BLaER1 (cell line): Measurements from ENCODE around the gene ATG101.

Experiments used
- H3K27ac ChIP-seq: shearing (Covaris generic); formaldehyde crosslinking; 2 replicates; pipeline ENCODE4 v1.8.1; 2022
- H3K27me3 ChIP-seq: shearing (Covaris generic); formaldehyde crosslinking; 2 replicates; pipeline ENCODE4 v1.8.1; 2022
- H3K36me3 ChIP-seq: shearing (Covaris generic); formaldehyde crosslinking; 2 replicates; pipeline ENCODE4 v1.8.1; 2022
- H3K4me1 ChIP-seq: shearing (Covaris generic); formaldehyde crosslinking; 2 replicates; pipeline ENCODE4 v1.8.1; 2022
- H3K4me2 ChIP-seq: shearing (Covaris generic); formaldehyde crosslinking; 2 replicates; pipeline ENCODE4 v1.8.1; 2022
- H3K4me3 ChIP-seq: shearing (Covaris generic); formaldehyde crosslinking; 2 replicates; pipeline ENCODE4 v1.8.1; 2022
- H3K9ac ChIP-seq: shearing (Covaris generic); formaldehyde crosslinking; 2 replicates; pipeline ENCODE4 v1.8.1; 2022
- H3K9me3 ChIP-seq: shearing (Covaris generic); formaldehyde crosslinking; 2 replicates; pipeline ENCODE4 v1.8.1; 2022
- H4K20me1 ChIP-seq: shearing (Covaris generic); formaldehyde crosslinking; 2 replicates; pipeline ENCODE4 v1.8.1; 2022
- Cebpa-rat ChIP-seq: shearing (Covaris generic); IDR thresholded peaks from 2 replicates; pipeline ENCODE4 v1.8.1; 2022

The ATG101 gene

DNA sequence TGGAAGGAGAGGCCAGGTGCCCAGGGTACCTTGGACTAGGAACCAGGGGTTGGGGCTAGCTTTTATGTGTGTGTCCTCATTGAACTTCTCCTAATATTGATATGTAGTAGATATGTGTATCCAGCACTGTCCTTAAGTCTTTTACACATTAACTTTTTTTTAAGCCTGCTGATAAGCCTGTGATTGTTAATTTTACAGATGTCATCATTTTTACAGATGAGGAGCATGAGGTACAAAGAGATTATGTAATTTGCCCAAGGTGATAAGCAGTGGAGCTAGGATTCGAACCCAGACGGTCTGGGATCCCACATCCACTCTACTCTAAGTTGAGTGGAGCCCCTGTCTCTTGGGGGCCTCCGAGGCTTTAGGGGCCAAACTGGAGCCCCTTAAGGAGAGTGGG is 28.7 kb upstream of the ATG101 start:
- Histone ChIP-seq H3K4me2 (peak overlapping the region; percentile 85), H3K9me3 (no peaks in the 10 kb centered on the region), H3K4me1 (peaks cover 71% of the 10 kb centered on the region), H3K36me3 (peaks cover 24% of the 10 kb centered on the region), H4K20me1 (peaks cover 61% of the 10 kb centered on the region), H3K27ac (no peak overlapping the region), H3K27me3 (no peaks in the 10 kb centered on the region), H3K9ac (no peak overlapping the region), H3K4me3 (no peak overlapping the region)
- TF ChIP-seq Cebpa-rat: no peak

DNA sequence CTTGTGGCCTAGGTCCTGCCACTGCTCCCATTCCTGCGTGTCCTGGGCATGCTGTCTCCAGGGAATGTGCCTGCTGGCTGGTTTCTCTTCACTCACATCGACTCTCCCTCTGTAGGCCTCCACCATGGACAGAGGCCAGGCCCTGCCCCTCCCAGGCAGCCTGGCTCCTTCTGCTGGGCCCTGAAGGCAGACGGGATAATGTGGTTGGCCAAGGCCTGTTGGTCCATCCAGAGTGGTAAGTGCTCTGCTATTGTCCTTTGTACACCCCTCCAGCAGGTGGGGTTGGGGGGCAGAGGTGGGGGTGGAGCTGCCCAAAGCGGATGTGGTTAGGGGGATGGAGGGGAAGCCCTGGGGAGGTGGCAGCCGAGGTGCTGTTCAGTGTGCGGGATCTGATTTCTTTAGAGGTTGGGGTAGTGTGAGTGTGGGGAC is 28.1 kb upstream of the ATG101 start:
- Histone ChIP-seq H4K20me1 (peaks cover 61% of the 10 kb centered on the region), H3K4me1 (peaks cover 69% of the 10 kb centered on the region), H3K4me3 (no peak overlapping the region; the same call in 1 of the 2 replicates), H3K27me3 (no peaks in the 10 kb centered on the region), H3K27ac (peak overlapping the region; percentile 56; the same call in 1 of the 2 replicates), H3K9ac (no peak overlapping the region), H3K36me3 (peaks cover 24% of the 10 kb centered on the region), H3K4me2 (peak overlapping the region; percentile 85), H3K9me3 (no peaks in the 10 kb centered on the region)
- TF ChIP-seq Cebpa-rat: no peak

DNA sequence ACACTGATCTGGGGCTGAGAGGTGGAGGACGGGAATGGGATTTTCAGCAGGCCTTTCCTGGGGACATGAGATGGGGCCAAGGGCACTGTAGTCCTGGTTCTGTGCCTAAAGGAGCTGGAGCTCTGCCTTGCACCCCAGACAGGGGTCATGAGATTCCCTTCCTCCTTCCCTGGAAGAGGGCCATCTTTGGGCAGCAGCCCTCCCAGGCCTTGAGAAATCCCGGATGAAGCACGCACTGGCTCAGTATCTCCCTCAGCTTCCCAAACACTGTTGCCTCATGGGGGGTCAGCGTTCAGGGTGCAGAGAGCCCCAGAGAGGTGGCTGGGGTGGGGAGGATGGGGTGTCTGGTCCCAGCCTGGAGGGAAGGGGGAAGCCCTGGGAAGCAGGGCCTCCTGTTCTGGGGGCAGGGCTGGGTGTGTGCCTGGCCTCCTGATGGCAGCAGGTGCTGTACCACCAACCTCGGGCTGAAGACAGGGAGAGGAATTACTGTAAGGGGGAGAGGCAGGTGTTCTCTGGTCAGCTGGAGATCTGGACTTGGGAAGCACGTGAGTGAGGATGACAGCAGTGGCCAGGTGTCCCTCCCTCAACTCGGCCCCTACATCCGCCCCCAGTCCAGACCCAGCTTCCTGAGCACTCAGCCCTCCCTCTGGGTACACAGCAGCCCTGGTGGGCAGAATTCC is 26.9 kb upstream of the ATG101 start:
- Histone ChIP-seq H3K27me3 (no peaks in the 10 kb centered on the region), H3K9ac (0 out of 2 replicates have a peak overlapping the region, but pooled peaks have one; percentile 24), H3K4me3 (no peak overlapping the region), H3K4me2 (peak overlapping the region; percentile 85), H3K36me3 (peaks cover 24% of the 10 kb centered on the region), H3K27ac (peak overlapping the region; percentile 56; the same call in 1 of the 2 replicates), H4K20me1 (peaks cover 61% of the 10 kb centered on the region), H3K4me1 (peaks cover 68% of the 10 kb centered on the region), H3K9me3 (no peaks in the 10 kb centered on the region)
- no peak for TF ChIP-seq Cebpa-rat

DNA sequence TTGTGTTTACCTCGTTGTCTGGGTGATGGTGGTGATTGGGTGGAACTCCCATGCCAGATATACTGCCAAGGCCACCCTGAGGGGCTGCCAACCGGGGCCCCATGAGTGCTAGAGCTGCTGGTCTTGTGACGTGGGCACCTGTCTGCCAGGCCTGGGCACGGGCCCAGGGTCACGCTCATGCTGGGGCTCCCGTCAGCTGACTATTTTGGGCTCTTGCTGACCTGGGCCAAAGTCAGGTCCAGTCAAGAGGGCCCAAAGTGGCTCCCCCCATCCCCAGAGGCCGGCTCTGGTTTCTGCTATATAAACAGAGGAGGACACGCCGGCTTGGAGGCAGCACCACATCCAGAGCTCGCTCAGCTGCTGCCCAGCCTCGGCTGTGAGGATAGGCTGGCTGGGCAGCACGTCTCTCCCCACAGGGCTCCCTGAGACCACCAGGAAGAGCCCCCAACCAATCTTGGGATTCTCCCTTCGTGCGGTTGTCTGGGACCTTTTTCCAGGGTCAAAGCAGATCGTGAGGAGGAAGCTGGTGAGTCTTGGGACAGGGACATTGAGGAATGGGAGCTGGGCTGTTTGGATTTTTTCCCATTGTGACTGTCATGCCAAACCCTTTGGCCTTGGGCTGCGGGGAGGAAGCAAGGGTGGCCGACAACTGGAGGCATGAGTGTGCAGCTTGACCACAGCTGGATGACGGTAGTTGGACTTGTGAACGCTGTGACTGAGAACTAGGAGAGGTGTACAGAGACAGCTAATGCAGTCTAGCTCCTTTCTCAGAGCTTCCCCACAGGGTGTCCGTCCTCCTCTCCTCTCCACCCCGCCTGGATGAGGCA is 26.2 kb upstream of the ATG101 start:
- Histone ChIP-seq H3K4me3 (no peak overlapping the region), H4K20me1 (peaks cover 55% of the 10 kb centered on the region), H3K4me2 (peak overlapping the region; percentile 85), H3K36me3 (peaks cover 24% of the 10 kb centered on the region), H3K27ac (peak overlapping the region; percentile 56; the same call in 1 of the 2 replicates), H3K27me3 (no peaks in the 10 kb centered on the region), H3K9me3 (no peaks in the 10 kb centered on the region), H3K4me1 (peaks cover 60% of the 10 kb centered on the region), H3K9ac (0 out of 2 replicates have a peak overlapping the region, but pooled peaks have one; percentile 24)
- no peak for TF ChIP-seq Cebpa-rat

DNA sequence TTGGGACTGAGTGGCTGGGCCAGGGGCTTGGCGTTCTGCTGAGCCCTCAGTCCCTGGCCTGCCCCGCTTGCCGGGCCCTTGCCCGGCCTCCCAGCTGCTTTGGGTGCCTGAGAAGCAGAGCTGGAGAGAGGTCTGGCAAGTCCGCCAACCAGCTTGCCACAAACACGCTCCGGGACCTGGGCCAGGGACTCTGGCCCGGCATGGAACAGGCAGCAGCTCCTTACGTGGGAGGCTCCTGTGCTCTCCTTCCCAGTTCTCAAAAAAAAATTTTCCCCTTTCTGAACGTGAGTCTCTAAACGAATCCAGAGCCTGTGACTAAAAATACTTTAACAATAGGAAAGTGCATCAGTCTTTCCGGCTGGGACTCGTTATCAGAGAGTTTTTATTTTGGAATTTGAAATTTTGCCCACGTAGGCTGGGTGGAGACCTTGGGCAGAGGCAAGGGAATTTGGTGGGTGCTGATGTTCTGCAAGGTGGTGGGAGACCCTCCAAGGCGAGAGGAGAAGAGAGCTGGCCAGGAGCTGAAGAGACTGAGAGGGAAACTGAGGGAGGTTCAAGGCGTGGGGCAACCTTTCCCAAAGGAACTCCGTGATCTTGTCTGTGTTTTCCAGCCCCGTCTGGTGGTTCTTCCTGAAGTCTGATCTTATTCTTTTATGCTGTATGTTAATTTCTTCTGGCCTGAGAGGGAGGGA is 25.3 kb upstream of the ATG101 start:
- Histone ChIP-seq H3K4me1 (peaks cover 60% of the 10 kb centered on the region), H3K4me3 (no peak overlapping the region), H3K27me3 (no peaks in the 10 kb centered on the region), H3K27ac (no peak overlapping the region), H3K4me2 (no peak overlapping the region), H4K20me1 (peaks cover 47% of the 10 kb centered on the region), H3K9me3 (no peaks in the 10 kb centered on the region), H3K9ac (no peak overlapping the region), H3K36me3 (peaks cover 24% of the 10 kb centered on the region)
- TF ChIP-seq Cebpa-rat: no peak

DNA sequence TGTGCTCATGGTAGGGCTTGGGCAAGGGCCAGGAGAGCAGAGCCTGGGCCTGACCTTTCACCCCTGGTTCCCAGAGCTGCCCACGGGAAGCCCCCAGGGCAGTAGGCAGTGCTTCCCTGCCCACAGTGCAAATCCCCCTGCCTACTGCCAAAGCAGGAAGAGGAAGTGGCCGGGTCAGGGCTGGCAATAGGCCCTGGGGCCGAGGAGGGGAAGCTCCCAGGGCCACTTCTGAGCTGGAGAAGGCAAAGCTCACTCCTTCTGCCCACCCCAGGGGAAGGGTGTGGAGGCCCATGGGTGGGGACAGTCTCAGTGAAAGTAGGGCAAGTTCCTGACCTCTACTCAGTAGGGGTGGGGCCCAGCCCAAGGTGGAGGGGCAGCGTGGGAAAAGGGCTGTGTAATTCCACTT is 24.0 kb upstream of the ATG101 start:
- H3K27ac ChIP-seq: peak overlapping the region; percentile 77
- TF ChIP-seq Cebpa-rat: no peak
- H3K27me3 ChIP-seq: no peaks in the 10 kb centered on the region
- no peak overlapping the region for H3K9ac ChIP-seq
- H3K36me3 ChIP-seq: peaks cover 24% of the 10 kb centered on the region
- H3K9me3 ChIP-seq: no peaks in the 10 kb centered on the region
- H4K20me1 ChIP-seq: peaks cover 33% of the 10 kb centered on the region
- peak overlapping the region; percentile 62 for H3K4me2 ChIP-seq
- no peak overlapping the region for H3K4me3 ChIP-seq
- peaks cover 61% of the 10 kb centered on the region for H3K4me1 ChIP-seq

DNA sequence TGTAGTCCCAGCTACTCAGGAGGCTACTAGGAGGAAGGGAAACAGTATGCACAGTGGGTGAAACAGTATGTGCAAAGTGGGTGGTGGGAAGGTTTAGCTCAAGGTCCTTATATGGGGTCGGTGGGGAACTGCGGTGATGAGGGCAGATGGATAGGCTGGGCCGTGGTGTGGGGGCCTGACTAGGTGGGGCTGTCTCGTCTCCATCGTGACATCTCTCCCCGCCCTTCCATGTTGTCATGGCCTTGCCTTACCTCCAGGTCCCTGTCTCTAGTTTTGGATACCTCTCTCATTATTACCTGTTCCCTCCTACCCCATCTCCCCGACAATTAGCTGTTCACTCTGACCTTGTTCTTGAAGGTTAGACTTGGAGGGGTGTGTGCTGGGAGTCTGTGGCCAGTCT is 22.9 kb upstream of the ATG101 start:
- Histone ChIP-seq H3K9me3 (no peaks in the 10 kb centered on the region), H3K9ac (no peak overlapping the region), H3K4me1 (peaks cover 58% of the 10 kb centered on the region), H3K4me2 (no peak overlapping the region), H4K20me1 (peaks cover 29% of the 10 kb centered on the region), H3K27me3 (no peaks in the 10 kb centered on the region), H3K4me3 (no peak overlapping the region), H3K36me3 (peaks cover 24% of the 10 kb centered on the region), H3K27ac (no peak overlapping the region)
- TF ChIP-seq Cebpa-rat: no peak

DNA sequence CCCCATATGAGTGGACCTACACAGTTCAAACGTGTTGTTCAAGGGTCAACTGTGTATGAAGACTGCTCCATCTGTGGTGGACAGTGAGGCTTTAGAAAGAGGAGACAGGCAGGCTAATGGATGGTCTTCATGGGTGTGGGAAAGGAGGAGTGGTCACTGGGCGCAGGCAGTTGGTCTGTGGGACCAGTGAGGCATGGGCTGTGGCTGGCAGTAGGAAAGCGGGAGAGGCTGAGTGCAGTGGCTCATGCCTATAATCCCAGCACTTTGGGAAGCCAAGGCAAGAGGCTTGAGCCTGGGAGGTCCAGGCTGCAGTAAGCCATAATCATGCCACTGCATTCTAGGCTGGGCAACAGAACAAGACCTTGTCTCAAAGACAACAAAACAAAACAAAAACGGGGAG is 20.5 kb upstream of the ATG101 start:
- peaks cover 30% of the 10 kb centered on the region for H4K20me1 ChIP-seq
- H3K4me2 ChIP-seq: peak overlapping the region; percentile 100
- no peaks in the 10 kb centered on the region for H3K27me3 ChIP-seq
- H3K9me3 ChIP-seq: no peaks in the 10 kb centered on the region
- TF ChIP-seq Cebpa-rat: no peak
- H3K4me1 ChIP-seq: peaks cover 55% of the 10 kb centered on the region
- H3K9ac ChIP-seq: no peak overlapping the region
- H3K36me3 ChIP-seq: peaks cover 14% of the 10 kb centered on the region
- H3K4me3 ChIP-seq: no peak overlapping the region
- H3K27ac ChIP-seq: no peak overlapping the region

DNA sequence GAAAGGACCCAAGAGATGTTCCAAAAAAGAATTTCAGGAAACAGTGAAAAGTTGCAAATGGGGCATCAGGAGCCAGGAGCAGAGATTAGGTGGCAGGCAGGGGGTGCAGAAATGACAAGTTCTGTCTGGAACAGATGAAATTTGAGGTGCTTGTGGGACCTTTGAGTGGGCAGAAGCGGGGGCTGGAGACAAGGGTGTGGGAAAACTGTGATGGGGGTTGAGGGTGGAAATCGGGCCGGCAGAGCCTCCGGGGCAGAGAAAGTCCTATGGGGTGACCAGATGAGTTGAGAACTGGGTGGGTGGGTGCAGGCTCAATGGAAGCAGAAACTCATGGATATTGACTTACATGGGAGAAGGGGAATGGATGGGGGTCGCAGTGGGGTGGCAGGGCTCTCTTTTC is 20.1 kb upstream of the ATG101 start:
- Histone ChIP-seq H3K4me2 (peak overlapping the region; percentile 100), H3K4me3 (no peak overlapping the region), H3K9me3 (no peaks in the 10 kb centered on the region), H3K9ac (peak overlapping the region; percentile 91; the same call in 1 of the 2 replicates), H4K20me1 (peaks cover 33% of the 10 kb centered on the region), H3K27ac (peak overlapping the region; percentile 95; the same call in 1 of the 2 replicates), H3K36me3 (peaks cover 14% of the 10 kb centered on the region), H3K4me1 (peaks cover 55% of the 10 kb centered on the region), H3K27me3 (no peaks in the 10 kb centered on the region)
- TF ChIP-seq Cebpa-rat: no peak
